Measurements from ENCODE around the gene RELL2.

DNA sequence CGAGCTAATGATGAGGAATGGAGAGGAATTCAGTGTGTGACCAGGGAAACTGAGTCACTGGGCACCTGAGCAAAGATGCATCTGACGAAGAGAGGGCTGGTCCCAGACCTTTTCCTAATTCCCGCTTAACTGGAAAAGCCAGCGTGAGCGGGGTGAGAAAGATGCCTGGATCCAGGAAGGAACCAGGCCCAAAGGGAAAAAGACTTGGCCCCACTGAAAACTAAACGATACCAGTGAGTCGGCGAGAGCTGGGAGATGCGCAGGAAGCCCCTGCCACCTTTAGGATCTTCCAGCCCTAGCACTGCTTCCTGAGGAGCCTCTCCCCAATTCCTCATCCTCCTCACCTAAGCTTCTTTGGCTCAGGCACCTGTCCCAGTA, 14.9 kb downstream of the RELL2 start:
- TF ChIP-seq, protein P1, sequence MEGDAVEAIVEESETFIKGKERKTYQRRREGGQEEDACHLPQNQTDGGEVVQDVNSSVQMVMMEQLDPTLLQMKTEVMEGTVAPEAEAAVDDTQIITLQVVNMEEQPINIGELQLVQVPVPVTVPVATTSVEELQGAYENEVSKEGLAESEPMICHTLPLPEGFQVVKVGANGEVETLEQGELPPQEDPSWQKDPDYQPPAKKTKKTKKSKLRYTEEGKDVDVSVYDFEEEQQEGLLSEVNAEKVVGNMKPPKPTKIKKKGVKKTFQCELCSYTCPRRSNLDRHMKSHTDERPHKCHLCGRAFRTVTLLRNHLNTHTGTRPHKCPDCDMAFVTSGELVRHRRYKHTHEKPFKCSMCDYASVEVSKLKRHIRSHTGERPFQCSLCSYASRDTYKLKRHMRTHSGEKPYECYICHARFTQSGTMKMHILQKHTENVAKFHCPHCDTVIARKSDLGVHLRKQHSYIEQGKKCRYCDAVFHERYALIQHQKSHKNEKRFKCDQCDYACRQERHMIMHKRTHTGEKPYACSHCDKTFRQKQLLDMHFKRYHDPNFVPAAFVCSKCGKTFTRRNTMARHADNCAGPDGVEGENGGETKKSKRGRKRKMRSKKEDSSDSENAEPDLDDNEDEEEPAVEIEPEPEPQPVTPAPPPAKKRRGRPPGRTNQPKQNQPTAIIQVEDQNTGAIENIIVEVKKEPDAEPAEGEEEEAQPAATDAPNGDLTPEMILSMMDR (IDR thresholded peaks at IDR 0.05) = no peak
- no peak for TF ChIP-seq POLR2A (IDR thresholded peaks at IDR 0.05)
